ENCODE data around the gene KMT5B.

The KMT5B gene

DNA sequence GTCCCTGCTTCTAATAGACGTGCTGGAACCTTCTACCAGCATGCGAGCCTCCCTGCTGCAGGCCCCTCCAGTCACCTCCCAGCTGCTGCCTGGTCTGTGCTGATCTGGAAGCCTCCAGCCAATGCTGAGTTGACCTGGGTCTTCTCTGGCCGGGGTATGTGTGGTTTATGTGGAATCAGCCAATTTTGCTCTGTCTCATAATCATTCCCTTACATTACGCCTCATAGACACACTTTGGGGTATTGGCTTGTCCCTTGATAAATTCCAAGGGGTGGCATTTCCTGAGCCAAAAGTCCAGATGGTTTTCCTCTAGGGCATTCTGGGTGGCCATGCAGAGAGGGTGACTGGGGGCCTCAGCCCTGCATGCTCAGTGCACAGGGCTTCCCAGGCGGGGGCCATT, 8.3 kb upstream of the KMT5B start:
- TF ChIP-seq, protein P1, sequence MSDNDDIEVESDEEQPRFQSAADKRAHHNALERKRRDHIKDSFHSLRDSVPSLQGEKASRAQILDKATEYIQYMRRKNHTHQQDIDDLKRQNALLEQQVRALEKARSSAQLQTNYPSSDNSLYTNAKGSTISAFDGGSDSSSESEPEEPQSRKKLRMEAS (IDR thresholded peaks at IDR 0.05; ENCODE audit: low read depth, low read length): no peak
- TF ChIP-seq POLR2A (IDR thresholded peaks at IDR 0.05; ENCODE audit: extremely low read depth, insufficient read length) (no peak), MYC (IDR thresholded peaks at IDR 0.05; ENCODE audit: low read depth, low read length) (no peak)
- TF ChIP-seq, protein P2, sequence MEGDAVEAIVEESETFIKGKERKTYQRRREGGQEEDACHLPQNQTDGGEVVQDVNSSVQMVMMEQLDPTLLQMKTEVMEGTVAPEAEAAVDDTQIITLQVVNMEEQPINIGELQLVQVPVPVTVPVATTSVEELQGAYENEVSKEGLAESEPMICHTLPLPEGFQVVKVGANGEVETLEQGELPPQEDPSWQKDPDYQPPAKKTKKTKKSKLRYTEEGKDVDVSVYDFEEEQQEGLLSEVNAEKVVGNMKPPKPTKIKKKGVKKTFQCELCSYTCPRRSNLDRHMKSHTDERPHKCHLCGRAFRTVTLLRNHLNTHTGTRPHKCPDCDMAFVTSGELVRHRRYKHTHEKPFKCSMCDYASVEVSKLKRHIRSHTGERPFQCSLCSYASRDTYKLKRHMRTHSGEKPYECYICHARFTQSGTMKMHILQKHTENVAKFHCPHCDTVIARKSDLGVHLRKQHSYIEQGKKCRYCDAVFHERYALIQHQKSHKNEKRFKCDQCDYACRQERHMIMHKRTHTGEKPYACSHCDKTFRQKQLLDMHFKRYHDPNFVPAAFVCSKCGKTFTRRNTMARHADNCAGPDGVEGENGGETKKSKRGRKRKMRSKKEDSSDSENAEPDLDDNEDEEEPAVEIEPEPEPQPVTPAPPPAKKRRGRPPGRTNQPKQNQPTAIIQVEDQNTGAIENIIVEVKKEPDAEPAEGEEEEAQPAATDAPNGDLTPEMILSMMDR (IDR thresholded peaks at IDR 0.05; ENCODE audit: low read depth, low read length): no peak
- DNase-seq (ENCODE audit: low read depth): no peak
- no peak overlapping the region for H3K4me3 ChIP-seq (ENCODE audit: low read depth, low read length)

DNA sequence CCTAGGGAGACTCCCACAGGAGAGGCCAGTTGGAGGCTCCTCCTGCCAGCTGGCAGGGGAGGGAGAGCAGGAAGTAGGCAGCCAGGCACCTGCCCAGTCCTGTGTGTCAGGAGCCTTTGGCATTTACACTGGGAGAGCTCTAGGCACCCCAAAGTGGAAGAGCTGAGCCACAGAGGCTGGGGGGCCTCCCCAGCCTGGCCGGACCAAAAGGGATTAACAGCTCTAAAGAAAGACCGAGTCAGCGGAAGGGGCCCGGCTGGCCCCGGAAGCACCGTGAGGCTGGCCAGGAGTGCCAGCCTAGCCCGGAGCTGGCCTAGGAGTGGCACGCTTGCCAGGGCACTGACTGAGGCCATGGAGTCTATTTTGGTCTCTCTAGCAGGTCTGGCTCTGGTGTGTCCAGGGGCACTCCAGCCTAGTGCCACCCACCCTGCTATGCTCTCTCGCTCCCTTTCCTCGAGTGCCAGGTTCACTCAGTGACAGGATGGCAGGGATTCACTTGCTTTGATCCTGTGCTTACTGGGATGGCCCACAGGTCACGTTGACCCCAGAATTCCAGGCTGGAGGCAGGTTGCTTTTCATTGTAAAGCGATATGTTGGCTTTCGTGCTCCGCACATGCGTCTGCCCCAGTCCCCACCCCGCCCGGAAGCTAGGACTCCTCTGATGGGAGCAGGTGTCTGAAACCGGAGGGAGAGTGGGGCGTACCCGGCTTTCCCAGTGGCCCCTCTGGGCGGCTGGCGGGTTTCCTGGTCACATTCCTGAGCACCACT, 3.3 kb upstream of the KMT5B start:
- no peak for DNase-seq (ENCODE audit: low read depth)
- TF ChIP-seq POLR2A (IDR thresholded peaks at IDR 0.05; ENCODE audit: extremely low read depth, insufficient read length) (no peak), MYC (IDR thresholded peaks at IDR 0.05; ENCODE audit: low read depth, low read length) (no peak)
- TF ChIP-seq, protein P2 (IDR thresholded peaks at IDR 0.05; ENCODE audit: low read depth, low read length): no peak
- TF ChIP-seq, protein P1 (IDR thresholded peaks at IDR 0.05; ENCODE audit: low read depth, low read length): no peak
- no peak overlapping the region for H3K4me3 ChIP-seq (ENCODE audit: low read depth, low read length)

DNA sequence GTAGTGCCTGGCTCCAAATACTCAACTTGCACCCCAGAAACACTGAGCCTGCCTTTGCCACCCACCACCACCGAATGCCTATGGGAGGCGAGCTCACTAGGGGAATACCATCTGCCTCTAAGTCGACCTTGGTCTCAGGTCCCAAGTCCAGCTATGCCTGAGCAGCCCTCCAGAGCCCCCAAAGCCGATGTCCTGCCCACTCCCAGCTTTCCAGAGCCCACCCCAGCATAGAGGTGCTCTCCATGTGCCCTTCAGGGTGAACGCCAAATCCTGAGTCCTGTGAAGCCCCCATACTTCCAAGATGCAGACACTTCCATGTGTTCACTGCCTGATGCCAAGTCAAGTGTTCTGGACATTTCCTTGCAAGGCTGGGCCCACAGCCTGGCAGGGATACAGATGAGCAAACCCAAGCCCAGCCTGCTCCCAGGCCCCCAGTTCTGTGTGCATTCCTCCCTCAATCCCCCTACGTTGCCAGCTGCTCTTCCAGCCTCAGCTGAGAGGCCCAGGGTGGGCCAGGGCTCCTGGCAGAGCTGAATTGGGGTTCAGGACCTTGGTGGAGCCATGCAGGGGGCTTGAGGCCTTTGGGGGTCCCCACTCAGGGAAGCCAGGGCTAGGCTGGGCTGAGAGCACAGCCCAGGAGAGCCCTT, 2.6 kb upstream of the KMT5B start:
- no peak for DNase-seq (ENCODE audit: low read depth)
- TF ChIP-seq POLR2A (IDR thresholded peaks at IDR 0.05; ENCODE audit: extremely low read depth, insufficient read length): no peak
- TF ChIP-seq MYC (IDR thresholded peaks at IDR 0.05; ENCODE audit: low read depth, low read length): no peak
- TF ChIP-seq, protein P2 (IDR thresholded peaks at IDR 0.05; ENCODE audit: low read depth, low read length): no peak
- TF ChIP-seq, protein P1 (IDR thresholded peaks at IDR 0.05; ENCODE audit: low read depth, low read length): no peak

DNA sequence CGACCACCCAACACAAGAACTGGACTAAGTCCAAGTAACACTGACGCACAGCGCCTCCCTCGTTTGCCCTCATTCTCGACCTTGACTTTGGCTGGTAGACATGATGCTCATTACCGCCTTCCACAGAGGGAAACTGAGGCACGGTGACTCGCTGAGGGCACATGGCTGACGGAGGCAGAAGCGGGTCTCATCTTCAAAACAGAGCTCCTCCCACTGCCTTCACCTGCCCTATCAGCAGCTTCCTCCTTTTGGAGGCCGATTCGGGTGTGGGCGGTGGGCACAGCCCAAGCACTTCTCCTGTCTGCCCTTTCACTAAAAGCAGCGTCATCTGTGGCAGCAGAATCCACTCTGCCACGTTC, 2.0 kb upstream of the KMT5B start:
- no peak for TF ChIP-seq MYC (IDR thresholded peaks at IDR 0.05; ENCODE audit: low read depth, low read length)
- TF ChIP-seq, protein P1 (IDR thresholded peaks at IDR 0.05; ENCODE audit: low read depth, low read length): peak; percentile 32; the same call in 1 of the 2 replicates
- TF ChIP-seq, protein P2 (IDR thresholded peaks at IDR 0.05; ENCODE audit: low read depth, low read length): no peak
- DNase-seq (ENCODE audit: low read depth): peak; percentile 67
- H3K4me3 ChIP-seq (ENCODE audit: low read depth, low read length): no peak overlapping the region

More for the DNA sequence above, 2.6 kb upstream of the KMT5B start:
- H3K4me3 ChIP-seq (ENCODE audit: low read depth, low read length): no peak overlapping the region

DNA sequence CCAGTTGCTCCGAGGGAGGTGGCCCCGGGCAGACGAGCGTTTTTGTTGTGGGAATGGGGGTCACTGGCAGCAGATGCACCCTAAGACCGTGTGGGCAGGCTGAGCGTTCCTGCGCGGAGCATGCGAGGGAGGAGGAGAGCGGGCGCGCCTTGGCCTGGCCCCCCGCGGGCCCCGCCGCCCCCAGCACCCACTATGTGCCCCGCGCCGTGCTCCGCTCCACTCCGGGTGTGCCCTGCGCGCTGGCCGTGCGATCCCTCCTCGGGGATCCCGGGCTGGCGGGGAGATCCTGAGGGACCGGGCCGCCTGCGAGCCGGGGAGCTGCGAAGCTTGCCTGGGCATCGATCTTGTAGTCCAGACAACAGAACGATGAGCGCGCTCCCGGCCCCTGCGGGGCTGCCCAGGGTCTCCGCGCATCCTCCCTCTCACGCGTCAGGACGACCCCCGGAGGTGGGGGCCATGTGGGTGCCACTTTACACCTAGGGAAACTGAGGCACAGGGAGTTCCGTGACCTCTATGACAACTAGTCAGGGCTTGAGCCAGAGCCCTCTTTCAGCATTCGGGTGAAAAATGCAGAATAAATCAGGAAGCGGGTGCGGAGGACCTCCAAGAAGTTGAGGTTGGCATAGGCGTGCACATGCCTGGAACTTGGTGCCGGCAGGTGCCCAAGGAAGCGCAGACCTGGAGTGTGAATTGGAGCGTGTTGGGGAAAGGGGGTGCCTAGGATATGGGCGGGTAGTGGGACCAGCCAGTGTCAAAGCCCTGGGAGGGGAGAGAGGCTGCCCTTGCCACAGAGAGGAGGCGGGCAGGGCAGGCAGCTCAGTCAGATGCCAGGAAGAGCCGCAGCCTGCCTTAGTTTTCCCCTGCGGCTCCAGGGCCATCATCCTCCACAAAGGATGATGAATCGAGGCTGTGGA, 1.3 kb upstream of the KMT5B start:
- DNase-seq (ENCODE audit: low read depth): no peak
- TF ChIP-seq, protein P2 (IDR thresholded peaks at IDR 0.05; ENCODE audit: low read depth, low read length): no peak
- TF ChIP-seq MYC (IDR thresholded peaks at IDR 0.05; ENCODE audit: low read depth, low read length): no peak
- TF ChIP-seq POLR2A (IDR thresholded peaks at IDR 0.05; ENCODE audit: extremely low read depth, insufficient read length): no peak
- TF ChIP-seq, protein P1 (IDR thresholded peaks at IDR 0.05; ENCODE audit: low read depth, low read length): no peak
- peak overlapping the region; percentile 54 for H3K4me3 ChIP-seq (ENCODE audit: low read depth, low read length)

All from NB4 (cell line).